ENCODE measurements around the gene C4orf50. TPM values are rescaled to one million over a fixed set of nuclear protein-coding genes. Genes with fewer than 3 reads are reported as not detected.

C4orf50 gene
- total RNA-seq, 1 donor from 2014 or later = 1.4 TPM

DNA sequence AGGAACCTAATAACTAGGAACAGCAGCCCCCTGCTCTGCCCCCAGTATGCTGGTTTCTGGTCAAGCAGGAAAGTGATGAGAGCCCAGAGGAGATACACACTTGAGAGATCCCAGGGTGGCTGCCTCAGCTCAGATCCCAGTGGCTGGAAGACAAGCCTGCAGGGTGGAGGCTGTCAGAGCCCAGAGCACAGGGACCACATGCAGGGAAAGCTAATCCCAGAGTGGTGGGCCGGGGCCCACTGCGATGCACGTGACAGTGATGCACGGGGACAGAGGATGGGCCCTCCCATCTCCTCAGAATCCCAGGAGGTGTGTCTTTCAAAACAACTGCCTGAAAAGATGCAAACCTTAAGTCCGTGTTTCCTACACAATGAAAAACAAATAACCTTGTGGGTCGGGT lies 96.2 kb downstream of the C4orf50 start:
- DNase-seq (ENCODE audit: low spot score) = no peak

DNA sequence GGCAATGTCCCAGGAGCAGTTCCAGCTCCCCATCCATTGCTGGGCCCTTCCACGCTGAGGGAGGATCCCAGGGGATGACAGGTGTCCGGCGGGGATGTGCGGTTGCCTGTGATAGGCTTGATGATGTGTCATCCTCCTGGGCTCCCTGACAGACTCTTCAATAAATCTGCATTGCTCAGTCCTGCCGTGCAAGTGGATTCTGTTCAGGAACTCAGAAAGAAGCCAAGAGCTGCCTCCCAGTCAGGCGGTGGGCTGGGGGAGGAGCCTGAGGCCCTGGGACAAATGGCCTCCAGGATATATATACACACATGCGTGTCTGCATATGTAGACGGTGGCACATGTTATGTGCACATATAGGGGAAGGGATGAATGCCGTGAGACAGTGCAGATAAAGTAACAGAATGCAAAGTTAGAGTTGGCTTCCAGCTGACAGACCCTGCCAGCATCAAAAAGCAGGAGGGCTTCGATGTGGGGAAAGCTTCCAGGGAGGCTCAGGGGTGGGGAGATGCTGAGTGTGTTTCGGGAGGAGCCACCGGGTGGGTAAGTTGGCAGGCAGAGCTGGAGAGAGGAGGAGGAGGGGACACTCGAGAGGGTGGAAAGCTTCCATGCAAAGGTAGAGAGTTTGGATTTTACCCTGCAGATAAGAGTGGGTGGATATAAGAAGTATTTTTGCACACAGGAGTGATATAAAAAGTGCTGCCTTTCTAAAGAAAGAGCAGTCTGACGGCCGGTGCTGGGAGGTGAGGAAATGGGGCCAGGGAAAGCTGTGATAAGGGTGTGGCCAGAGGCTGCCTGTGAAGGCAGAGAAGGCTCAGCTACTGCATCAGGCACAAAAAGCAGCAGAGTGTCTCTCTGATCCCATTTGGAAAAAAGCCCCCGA lies 96.9 kb downstream of the C4orf50 start:
- DNase-seq (ENCODE audit: low spot score) = peak; percentile 19

GRCh38 chr4:5919571-5919970 lies 98.7 kb downstream of the C4orf50 start:
- DNase-seq (ENCODE audit: low spot score) = no peak

GRCh38 chr4:5919044-5919443 lies 99.2 kb downstream of the C4orf50 start:
- DNase-seq (ENCODE audit: low spot score) = no peak

- no peak for DNase-seq (ENCODE audit: low spot score)
Observed at GRCh38 chr4:5918331-5918985, 99.8 kb downstream of the C4orf50 start.

DNA sequence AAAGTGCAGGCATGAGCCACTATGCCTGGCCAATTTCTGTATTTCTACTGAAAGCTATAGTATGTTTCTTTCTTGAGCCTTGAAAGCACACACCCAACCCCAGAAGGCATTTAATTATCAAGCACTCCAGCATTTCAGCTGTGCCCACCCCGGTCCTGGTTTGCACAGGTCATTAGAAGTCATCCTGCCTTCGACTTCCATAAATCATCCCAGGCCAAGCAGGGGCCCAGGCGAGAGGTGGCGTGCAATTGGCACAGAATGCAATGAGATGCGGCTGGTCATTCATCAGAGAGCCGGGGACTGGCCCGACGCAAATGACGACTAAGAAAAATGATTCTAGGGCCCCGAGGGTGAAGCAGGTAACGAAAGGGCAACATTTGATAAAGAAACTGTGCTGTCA lies 100.6 kb downstream of the C4orf50 start:
- no peak for DNase-seq (ENCODE audit: low spot score)

DNA sequence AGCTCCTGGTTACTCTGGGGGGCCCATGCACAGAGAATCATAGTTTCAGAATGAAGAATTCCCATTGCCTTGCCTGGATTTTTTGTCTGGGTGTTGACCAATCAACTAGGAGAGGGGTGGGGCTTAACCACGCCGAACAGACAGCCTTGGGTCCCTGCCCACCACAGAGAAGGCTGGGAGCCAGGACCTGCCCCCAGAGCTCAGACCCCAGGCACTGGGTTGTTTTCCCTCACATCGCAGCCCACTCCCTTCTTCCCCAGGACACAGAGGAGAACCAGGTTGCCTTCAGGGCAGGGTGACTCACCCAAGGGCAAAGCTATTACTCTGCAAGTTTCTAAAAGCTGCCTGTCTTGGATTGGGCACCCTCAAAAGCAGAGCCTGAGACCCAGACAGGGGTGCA lies 102.0 kb downstream of the C4orf50 start:
- no peak for DNase-seq (ENCODE audit: low spot score)

- no peak for DNase-seq (ENCODE audit: low spot score)
Observed at GRCh38 chr4:5913454-5913853, 104.8 kb downstream of the C4orf50 start.

DNA sequence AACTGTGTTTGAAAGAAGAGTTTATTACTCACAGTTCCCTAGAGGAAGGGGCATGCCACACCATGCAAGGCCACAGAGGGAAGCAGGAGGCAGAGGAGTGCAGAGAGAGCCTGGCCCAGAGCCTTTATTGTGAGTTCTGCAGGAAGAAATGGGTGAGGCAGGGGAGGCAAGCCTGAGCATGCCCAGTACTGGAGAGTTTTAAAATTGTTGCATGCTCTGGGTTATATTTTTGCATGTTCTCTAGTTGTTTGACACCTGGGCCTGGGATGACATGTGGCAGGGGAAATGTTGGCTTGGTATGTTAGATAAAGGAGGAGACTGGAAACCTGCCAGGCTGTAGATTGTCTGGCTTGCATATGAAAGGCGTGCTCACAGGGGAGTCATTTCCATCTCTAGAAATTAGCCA lies 105.6 kb downstream of the C4orf50 start:
- DNase-seq (ENCODE audit: low spot score) = no peak

GRCh38 chr4:5908876-5909427 lies 109.3 kb downstream of the C4orf50 start:
- DNase-seq (ENCODE audit: low spot score) = no peak

DNA sequence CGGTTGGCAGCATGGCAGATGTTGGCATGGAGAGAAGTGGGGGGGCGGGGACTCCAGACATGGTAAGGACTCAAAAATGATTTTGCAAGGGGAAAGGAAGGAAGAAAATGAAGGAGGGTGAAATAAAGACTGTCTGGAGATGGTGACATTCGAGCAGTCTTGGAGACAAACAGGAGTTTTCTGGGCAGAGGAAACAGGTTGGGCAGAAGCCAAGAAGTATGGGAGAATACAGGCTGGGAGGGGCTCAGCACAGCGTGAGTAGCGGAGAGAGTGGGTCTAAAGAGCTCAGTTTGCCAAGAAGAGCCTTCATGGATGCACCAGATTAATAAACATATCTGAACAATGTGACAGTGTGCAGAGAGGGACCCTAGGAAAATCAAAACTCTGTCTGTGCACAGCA lies 112.0 kb downstream of the C4orf50 start:
- no peak for DNase-seq (ENCODE audit: low spot score)

DNA sequence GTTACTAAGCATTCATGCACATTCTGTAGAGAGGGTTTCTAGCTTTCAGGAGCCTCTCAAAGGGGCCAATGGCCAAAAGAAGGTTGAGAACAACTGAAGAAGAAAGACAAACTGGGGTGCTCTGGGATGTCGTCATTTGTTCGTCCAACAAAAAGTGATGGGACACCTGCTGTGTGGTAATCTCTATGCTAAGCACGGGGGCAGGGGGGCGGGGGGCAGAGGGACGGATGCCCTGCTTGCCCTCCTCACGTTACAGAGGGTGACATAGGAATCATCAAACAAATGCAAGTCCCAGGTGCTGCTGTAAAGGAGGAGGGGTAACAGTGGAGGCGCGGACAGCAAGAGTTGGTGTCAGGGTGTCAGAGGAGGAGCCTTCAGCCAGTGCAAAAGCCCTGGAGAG lies 112.5 kb downstream of the C4orf50 start:
- DNase-seq (ENCODE audit: low spot score) = no peak

DNA sequence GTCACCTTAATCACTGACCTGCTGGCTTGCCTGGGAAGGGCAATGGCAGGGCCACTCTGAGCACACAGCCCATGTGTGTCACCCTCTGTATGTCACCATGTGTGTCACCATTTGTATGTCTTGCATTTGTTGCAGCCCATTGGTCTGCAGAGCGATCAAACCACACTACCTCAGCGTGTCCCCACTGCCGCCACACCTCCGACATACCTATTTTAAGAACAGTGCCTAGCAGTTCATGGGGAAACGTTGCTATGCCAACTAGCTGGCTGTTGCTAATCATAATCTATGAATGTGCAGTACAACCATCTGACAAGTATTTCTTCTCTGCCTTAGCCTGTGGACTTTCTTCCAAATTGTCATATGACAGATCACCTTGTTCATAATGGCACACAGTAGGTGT lies 117.4 kb downstream of the C4orf50 start:
- no peak for DNase-seq (ENCODE audit: low spot score)

DNA sequence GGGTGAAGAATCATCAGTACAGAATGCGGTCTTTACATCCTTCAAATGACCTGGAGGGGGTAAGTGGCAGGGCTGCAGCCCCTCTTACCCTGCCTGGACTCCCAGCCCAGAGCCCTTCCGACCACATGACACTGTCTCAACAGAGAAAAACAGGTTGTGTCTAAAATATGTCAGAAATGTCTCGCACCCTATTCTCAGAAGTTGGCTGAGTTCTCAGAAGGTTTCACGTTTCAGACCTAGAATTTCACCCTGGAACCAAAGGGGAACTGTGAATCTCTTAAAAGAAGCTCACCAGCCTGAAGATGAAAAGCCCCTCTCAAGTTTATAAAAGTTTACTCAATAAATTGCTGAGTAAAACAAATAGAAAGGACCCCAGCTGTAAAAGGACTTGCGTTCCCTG lies 118.3 kb downstream of the C4orf50 start:
- DNase-seq (ENCODE audit: low spot score) = no peak

DNA sequence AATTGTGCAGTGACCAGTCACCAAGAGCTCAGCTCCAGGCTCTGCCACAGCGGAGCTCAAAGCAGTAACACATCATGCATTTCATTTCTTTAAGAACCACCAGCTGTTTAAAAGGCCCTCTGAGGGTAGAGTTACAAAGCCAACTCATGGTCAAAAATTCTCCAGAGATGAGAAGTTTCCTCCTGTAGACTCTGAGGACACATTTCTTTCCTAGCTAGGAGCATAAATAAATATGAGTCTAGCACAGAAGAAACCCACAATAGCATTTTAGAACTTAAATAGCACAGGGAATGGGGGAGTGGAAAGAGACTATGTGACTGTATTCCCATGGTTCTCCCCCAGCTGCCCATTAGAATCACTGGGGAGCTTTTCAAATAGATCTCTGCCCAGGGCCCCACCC lies 118.8 kb downstream of the C4orf50 start:
- no peak for DNase-seq (ENCODE audit: low spot score)

DNA sequence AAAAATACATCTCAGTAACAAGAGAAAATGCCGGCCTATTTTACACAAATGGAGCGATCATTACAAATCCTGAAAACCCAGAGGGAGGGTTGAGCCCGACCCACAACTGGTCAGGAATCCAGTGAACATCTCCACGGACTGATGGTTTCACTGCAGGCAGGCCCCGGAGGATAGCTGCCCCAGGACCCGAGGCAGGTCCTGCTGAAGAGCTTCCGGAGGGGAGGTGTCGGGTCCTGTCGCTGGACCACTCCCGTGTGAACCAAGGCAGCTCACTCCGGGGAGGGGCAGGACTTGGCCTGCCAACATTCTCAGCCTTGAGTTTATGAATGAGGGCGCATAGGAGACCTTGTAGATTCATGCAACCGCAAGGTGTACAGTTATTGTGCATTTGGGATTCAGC lies 120.6 kb downstream of the C4orf50 start:
- no peak for DNase-seq (ENCODE audit: low spot score)

DNA sequence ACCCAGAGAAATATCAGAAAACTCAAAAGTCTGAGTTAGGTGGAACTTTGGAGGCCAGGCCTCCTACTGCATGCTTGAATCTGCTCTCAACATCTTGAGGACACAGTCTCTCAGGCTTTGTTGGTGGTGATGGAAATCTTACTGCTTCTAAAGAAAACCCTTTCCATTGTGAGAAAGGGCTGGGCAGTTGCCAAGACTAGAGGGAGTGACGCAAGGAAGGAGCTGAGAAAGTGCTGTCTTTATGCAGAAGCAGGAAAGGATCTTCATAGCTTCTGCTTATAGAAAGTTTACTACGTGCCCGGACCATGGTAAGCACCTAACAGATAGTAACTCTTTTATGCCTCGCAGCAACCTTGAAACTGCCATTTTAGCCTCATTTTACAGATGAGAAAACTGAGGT lies 122.9 kb downstream of the C4orf50 start:
- no peak for DNase-seq (ENCODE audit: low spot score)

DNA sequence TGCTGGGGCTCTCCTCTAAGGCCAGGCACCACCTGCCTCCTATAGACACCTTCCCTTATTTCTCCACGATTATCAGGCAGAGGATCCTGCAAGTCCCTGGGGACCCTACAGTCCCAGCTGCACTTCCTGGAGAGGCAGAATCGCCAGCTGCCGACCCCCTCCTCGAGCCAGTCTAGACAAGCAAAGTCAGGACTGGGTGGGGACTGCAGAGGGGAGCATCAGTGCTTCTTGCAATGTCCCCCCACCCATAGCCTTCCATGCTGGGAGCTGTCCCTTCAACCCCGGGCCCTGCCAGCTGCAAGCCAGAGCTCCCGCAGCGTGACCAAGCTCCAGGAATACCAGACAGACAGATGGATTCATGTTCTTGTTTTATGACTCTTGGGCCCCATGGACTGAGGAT lies 124.0 kb downstream of the C4orf50 start:
- no peak for DNase-seq (ENCODE audit: low spot score)

- DNase-seq (ENCODE audit: low spot score) = no peak
Observed at GRCh38 chr4:5893591-5893990, 124.6 kb downstream of the C4orf50 start.

- no peak for DNase-seq (ENCODE audit: low spot score)
Observed at GRCh38 chr4:5893004-5893580, 125.1 kb downstream of the C4orf50 start, which contains the start of gene CRMP1. Gene CRMP1, minus strand, starts transcription at chr4:5893086. Its CDS starts 117 bp downstream, at chr4:5892969.

DNA sequence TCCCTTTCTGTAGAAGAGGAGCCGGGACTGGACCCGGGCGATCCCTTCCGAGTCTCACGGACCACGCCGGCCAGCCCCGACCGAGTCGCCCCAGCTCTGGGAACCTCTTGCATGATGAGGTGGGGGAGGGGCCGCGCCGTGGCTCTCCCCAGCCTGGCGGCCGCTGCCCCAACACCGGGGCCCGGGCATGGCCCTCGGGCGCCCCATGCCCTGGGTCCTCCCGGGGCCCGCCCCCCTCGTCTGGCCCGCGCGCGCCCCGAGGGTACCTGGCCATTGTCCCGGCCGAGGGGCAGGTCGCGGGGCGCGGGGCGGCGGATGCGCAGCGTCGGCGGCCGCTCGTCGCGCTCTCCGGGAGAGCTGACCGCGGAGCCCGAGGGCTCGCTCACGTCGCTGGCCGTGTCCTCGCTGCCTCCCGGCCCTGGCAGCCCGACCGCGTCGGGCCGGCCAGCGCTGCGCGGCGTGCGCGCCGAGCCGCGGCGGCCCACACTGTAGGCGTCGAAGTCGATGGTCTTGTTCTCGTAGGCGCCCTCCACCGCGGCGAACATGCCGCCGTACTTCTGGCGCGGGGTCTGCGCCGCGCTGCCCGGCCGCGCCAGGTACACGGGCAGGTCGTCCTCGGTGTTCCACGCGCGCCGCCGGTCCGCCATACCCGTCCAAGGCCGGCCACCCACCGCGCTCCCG lies 125.8 kb downstream of the C4orf50 start:
- no peak for DNase-seq (ENCODE audit: low spot score)
